ENCODE measurements around the gene PPID.
A peak's percentile ranks its signal among the peaks of the same experiment; 100 is the strongest.

The PPID gene

DNA sequence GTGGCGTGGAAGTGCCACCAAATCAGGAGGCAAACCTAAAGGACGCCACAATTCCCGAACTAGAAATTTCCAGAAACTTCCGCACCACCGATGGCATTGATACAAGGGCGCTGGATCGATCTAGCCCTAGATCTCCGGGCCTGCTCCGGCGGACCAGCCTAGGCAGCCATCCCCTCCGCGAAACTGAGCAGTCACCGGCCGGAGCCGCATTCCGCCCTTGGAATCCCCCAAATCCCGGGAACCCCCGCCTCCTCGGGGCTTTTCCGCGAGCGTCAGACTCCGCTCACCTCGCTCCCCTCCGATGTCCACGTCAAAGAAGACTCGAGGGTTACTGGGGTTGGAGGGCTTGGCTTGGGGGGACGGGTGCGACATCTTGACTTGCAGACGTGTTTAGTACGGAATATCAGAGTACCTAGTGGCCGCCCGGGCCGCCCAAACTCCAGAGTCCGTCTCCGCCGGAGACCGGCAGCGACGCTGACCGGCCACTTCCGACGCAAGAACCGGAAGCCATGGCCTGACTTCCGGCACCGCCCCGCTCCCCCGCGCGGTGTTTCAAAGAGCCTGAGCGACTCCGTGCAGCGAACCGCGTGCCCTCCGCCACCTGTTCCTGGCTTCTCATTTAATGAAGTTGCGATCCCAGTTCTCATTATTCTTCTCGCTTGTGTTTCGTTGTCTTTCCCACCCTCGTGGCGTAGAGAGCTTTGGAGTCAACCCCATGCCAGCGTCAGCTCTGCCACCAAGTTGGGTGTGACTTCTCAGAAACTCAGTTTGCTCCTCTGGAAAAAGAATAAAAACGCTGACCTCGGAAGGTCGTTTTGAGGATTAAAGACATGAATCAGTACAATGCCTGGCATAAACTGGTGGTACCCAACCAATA is at the start of gene PPID:
TSS of gene PPID (minus strand) at position 480 of the 877 bp plus-strand sequence. CDS start at position 372, 108 bp downstream.
- TF ChIP-seq, protein P1, sequence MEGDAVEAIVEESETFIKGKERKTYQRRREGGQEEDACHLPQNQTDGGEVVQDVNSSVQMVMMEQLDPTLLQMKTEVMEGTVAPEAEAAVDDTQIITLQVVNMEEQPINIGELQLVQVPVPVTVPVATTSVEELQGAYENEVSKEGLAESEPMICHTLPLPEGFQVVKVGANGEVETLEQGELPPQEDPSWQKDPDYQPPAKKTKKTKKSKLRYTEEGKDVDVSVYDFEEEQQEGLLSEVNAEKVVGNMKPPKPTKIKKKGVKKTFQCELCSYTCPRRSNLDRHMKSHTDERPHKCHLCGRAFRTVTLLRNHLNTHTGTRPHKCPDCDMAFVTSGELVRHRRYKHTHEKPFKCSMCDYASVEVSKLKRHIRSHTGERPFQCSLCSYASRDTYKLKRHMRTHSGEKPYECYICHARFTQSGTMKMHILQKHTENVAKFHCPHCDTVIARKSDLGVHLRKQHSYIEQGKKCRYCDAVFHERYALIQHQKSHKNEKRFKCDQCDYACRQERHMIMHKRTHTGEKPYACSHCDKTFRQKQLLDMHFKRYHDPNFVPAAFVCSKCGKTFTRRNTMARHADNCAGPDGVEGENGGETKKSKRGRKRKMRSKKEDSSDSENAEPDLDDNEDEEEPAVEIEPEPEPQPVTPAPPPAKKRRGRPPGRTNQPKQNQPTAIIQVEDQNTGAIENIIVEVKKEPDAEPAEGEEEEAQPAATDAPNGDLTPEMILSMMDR (IDR thresholded peaks at IDR 0.05; ENCODE audit: low read depth, low read length, missing control alignments): no peak
- peak; percentile 60 for DNase-seq (ENCODE audit: low read depth)
- H3K4me3 ChIP-seq (ENCODE audit: low read depth, low read length): peak within 1 kb of the TSS; percentile 80

GRCh38 chr4:158771776-158772175 is 48.6 kb upstream of the PPID start:
- H3K4me3 ChIP-seq (ENCODE audit: low read depth, low read length): no peak overlapping the region
- no peak for DNase-seq (ENCODE audit: low read depth)
- TF ChIP-seq, protein P1 (IDR thresholded peaks at IDR 0.05; ENCODE audit: low read depth, low read length, missing control alignments): no peak

- no peak overlapping the region for H3K4me3 ChIP-seq (ENCODE audit: low read depth, low read length)
- no peak for DNase-seq (ENCODE audit: low read depth)
- TF ChIP-seq, protein P1 (IDR thresholded peaks at IDR 0.05; ENCODE audit: low read depth, low read length, missing control alignments): no peak
These were observed 47.5 kb upstream of the PPID start for GRCh38 chr4:158770671-158771070.

DNA sequence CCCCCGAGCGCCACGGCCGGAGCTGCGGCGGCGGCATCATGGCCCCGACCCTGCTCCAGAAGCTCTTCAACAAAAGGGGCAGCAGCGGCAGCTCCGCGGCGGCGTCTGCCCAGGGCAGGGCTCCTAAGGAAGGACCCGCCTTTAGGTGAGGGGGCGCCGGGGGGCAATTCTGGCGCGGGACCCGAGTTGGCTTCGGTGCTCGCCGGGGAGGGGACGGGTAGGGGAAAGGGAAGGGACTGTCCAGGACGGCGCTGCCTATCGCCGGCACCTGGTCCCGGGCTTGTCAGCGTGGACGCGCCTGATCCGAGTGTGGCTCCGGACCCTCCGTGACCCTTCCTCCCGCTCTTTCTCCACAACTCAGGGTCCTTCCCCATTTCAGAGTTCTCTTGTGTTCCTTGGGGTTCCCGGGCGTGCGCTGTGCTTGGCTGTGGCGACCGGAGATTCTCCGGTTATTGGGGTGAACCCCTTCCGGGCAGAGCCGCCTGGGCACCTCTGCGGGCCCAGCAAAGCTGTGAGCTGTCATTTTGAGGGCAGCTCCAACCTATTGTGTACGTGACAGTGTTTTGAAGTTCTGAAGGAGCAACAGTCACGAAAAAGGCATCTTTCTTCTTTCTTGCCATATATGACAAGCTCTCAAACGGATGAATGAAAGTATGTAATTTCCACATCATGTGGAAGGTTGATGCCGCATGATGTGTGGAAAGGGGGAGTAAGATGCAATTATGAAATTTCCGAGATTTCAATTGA is 46.2 kb upstream of the PPID start:
- H3K4me3 ChIP-seq (ENCODE audit: low read depth, low read length): peak overlapping the region; percentile 71
- DNase-seq (ENCODE audit: low read depth): no peak
- TF ChIP-seq, protein P1 (IDR thresholded peaks at IDR 0.05; ENCODE audit: low read depth, low read length, missing control alignments): no peak

- DNase-seq (ENCODE audit: low read depth): no peak
- TF ChIP-seq, protein P1 (IDR thresholded peaks at IDR 0.05; ENCODE audit: low read depth, low read length, missing control alignments): no peak
- peak within 1 kb of the TSS; percentile 71 for H3K4me3 ChIP-seq (ENCODE audit: low read depth, low read length)
These were observed 45.5 kb upstream of the PPID start, which contains the start of gene FNIP2 for GRCh38 chr4:158768555-158769174. Gene FNIP2 (plus strand): TSS chr4:158769026. CDS start chr4:158769213, 187 bp downstream.

- TF ChIP-seq, protein P1 (IDR thresholded peaks at IDR 0.05; ENCODE audit: low read depth, low read length, missing control alignments): no peak
- no peak for DNase-seq (ENCODE audit: low read depth)
- no peak overlapping the region for H3K4me3 ChIP-seq (ENCODE audit: low read depth, low read length)
These were observed 44.3 kb upstream of the PPID start for GRCh38 chr4:158767451-158767850.

All from GM12864 (cell line).